Fibroblast of mammary gland (primary cell): ENCODE data around the gene ELMO3.

Source experiments
- DNase-seq: peaks from one replicate; pipeline ENCODE4 v3.0.0-alpha.2; 2010; ENCODE audit warnings: low read depth
- H3K4me3 ChIP-seq: 2 replicates; pipeline ENCODE4 v1.5.1; 2011; ENCODE audit warnings: low read depth, mild to moderate bottlenecking, low read length, moderate library complexity; ENCODE audit not compliant: control insufficient read depth
- CTCF ChIP-seq: conservative IDR thresholded peaks from 2 replicates; pipeline ENCODE4 v1.5.1; 2011; ENCODE audit warnings: low read depth, low read length, inconsistent platforms; ENCODE audit not compliant: control insufficient read depth, insufficient read depth

Gene ELMO3

DNA sequence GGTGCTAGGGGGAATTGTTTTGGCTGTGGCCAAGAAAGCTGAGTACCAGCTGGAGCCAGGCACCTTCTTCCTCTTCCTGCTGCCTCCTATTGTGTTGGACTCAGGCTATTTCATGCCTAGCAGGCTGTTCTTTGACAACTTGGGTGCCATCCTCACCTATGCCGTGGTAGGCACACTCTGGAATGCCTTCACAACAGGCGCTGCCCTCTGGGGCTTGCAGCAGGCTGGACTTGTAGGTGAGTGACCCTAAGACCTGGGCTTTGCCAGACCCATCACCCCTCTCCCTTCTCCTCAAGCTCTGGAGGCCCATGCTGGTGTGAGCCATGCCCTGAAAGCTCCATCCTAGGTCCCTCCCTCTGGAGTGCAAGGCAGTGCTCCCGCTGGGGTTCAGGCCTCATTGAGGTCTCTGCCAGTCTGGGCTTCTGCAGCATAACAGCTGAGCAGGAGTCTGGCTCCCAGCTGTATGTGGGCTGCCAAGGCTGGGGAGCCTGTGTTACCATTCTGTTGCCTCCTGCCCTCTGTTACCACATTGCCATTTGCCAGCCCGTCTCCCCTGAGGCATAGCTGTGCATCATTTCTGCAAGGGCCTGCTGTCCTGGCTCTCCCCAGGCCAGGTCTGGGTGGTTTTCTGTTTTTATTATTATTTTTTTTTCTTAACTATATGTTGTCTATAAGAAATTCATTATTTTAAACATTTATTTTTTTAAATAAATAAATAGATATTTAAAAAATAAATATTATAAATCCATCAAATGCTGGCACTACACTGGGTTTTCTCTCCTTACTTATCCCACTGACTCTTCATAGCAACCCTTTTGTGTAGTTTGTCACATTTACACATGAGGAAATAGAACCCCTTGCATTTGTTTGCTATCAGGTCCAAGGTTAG lies 53.9 kb downstream of the ELMO3 start:
- no peak overlapping the region for H3K4me3 ChIP-seq
- TF ChIP-seq CTCF = no peak
- DNase-seq = no peak
